Stimulated activated naive CD8-positive, alpha-beta T cell treated with anti-CD3 and anti-CD28 coated beads, Interleukin-15, amount 100 ng/mL, for 72 hours (primary cell): ENCODE results near the gene FGF12.

Experiments
- ATAC-seq: fragments of 150-1000 bp; cut with Tn5 transposase; 2 replicates; pipeline ENCODE4 v1.10.0; 2021; ENCODE audit warnings: mild to moderate bottlenecking, moderate library complexity
- DNase-seq, 2 donors: peaks; one replicate each; pipeline ENCODE4 v3.0.0; 2021 to 2022
- H3K27ac Mint-ChIP-seq, 2 donors: one replicate each; pipeline ENCODE4 v1.8.0; 2022; ENCODE audit warnings: mild to moderate bottlenecking in 2 of 2, mixed read lengths in 2 of 2, moderate library complexity in 2 of 2
- H3K27me3 Mint-ChIP-seq: one replicate; pipeline ENCODE4 v1.8.0; 2022; ENCODE audit warnings: mixed read lengths
- H3K4me1 Mint-ChIP-seq: one replicate; pipeline ENCODE4 v1.8.0; 2022; ENCODE audit warnings: mild to moderate bottlenecking, mixed read lengths
- H3K4me3 Mint-ChIP-seq, 2 donors: one replicate each; pipeline ENCODE4 v1.8.0; 2022; ENCODE audit warnings: mild to moderate bottlenecking in 2 of 2, mixed read lengths in 2 of 2, moderate library complexity in 1 of 2
- H3K9me3 Mint-ChIP-seq, 2 donors: one replicate each; pipeline ENCODE4 v1.8.0; 2022; ENCODE audit warnings: mixed read lengths in 2 of 2

FGF12 gene

DNA sequence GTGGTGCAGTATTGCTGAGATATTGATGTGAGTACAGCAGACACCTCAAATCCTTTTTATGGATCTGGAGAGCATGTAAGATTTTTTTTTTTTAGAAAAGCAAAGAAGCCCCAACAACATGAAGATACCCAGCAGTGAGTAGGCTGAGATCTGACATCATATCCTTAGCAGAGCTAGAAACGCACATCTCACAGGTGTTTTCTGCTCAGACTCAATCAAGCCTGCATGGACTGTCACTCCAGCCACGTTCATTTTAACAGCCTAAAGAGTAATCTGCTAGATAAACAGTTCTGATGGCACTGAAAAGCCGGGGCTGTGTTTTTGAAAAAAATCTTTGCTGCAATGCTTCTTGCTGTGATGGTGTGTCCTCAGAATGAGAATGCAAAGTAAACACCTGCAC is 544.2 kb downstream of the FGF12 start:
- H3K4me1 Mint-ChIP-seq: no peaks in the 10 kb centered on the region
- no peaks in the 10 kb centered on the region for H3K27me3 Mint-ChIP-seq
- no peak overlapping the region for H3K27ac Mint-ChIP-seq
- H3K4me3 Mint-ChIP-seq: no peak overlapping the region
- no peaks in the 10 kb centered on the region for H3K9me3 Mint-ChIP-seq
- no peak for ATAC-seq
- DNase-seq: no peak

- no peaks in the 10 kb centered on the region for H3K9me3 Mint-ChIP-seq
- H3K27me3 Mint-ChIP-seq: no peaks in the 10 kb centered on the region
- DNase-seq: no peak
- no peak overlapping the region for H3K4me3 Mint-ChIP-seq
- no peaks in the 10 kb centered on the region for H3K4me1 Mint-ChIP-seq
- no peak for ATAC-seq
- H3K27ac Mint-ChIP-seq: no peak overlapping the region
Measured at GRCh38 chr3:192181151-192181550, 546.2 kb downstream of the FGF12 start.

- ATAC-seq: no peak
- H3K9me3 Mint-ChIP-seq: peaks cover 0 to 3% of the 10 kb centered on the region in 2 donors
- no peak overlapping the region for H3K4me3 Mint-ChIP-seq
- no peaks in the 10 kb centered on the region for H3K27me3 Mint-ChIP-seq
- H3K4me1 Mint-ChIP-seq: no peaks in the 10 kb centered on the region
- no peak overlapping the region for H3K27ac Mint-ChIP-seq
- no peak for DNase-seq
Measured at GRCh38 chr3:192177383-192177782, 550.0 kb downstream of the FGF12 start.

DNA sequence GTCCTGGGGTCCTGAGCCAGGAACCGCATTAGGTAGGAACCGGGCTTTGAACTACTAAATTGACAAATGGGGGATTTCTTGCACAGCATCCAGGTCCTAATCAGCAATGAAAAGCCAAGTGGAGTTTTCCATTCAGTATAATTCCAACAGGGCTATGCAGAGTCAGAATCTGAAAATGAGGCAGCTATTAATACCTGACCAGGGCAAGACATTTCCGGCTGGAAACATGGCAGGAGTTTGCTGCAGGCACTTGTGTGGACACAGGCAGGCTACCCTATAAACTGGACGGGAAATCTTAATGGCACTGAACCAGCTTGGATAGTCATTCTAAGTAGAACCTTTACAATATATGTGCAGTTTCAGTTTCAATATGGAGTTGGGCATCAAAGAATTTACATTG is 553.1 kb downstream of the FGF12 start:
- no peak for ATAC-seq

DNA sequence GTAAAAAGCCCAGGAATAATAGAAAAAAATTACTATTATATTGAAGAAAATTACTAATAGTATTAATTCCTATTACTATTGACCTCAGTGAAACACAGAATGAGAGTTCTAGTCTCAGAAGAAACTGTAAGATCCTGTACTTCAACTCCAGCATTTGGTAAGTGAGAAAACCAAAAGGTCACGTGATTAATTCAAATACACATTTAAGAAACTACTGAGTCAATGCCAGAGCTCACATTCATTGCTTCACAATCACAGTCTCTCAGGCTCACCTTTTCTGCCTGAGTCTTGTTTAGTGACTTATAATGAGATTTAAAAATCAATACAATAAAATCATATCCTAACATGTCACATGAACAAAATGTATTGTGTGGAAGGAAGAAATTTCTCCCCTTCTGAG is 556.1 kb downstream of the FGF12 start:
- Mint-ChIP-seq H3K9me3 (peaks cover 0 to 3% of the 10 kb centered on the region in 2 donors), H3K27me3 (no peaks in the 10 kb centered on the region)
- no peak for ATAC-seq

More for the DNA sequence above, 553.1 kb downstream of the FGF12 start:
- no peak overlapping the region for H3K4me3 Mint-ChIP-seq
- no peaks in the 10 kb centered on the region for H3K4me1 Mint-ChIP-seq
- H3K27ac Mint-ChIP-seq: no peak overlapping the region
- DNase-seq: no peak
- H3K9me3 Mint-ChIP-seq: peaks cover 0 to 3% of the 10 kb centered on the region in 2 donors
- H3K27me3 Mint-ChIP-seq: no peaks in the 10 kb centered on the region

DNA sequence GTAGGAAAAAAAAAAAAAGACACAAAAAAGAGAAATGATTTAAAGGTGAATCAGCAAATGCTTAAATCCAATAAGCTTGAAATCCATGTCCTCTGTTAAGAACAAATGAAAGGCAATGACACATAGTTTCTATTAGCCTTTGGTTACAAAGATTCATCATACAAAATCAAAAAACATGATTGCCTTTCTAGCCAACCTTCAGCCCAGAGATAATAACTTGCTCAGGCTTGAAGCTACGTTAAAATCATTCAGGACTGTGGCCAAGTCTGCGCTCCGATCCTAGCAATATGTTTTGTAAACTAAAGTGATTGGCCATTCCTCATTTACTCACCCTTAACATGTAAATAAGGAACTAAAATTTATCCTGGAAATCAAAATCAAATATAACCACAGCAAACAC is 556.7 kb downstream of the FGF12 start:
- H3K4me3 Mint-ChIP-seq: no peak overlapping the region
- peaks cover 0 to under 1% of the 10 kb centered on the region in 2 donors for H3K9me3 Mint-ChIP-seq
- no peaks in the 10 kb centered on the region for H3K27me3 Mint-ChIP-seq
- ATAC-seq: no peak
- no peaks in the 10 kb centered on the region for H3K4me1 Mint-ChIP-seq
- no peak overlapping the region for H3K27ac Mint-ChIP-seq
- no peak for DNase-seq

More for the DNA sequence above, 556.1 kb downstream of the FGF12 start:
- H3K4me3 Mint-ChIP-seq: no peak overlapping the region
- no peak for DNase-seq
- H3K4me1 Mint-ChIP-seq: no peaks in the 10 kb centered on the region
- no peak overlapping the region for H3K27ac Mint-ChIP-seq

- Mint-ChIP-seq H3K27ac (no peak overlapping the region), H3K27me3 (no peaks in the 10 kb centered on the region), H3K9me3 (no peaks in the 10 kb centered on the region), H3K4me1 (no peaks in the 10 kb centered on the region), H3K4me3 (no peak overlapping the region)
- ATAC-seq (no peak), DNase-seq (no peak)
Measured at GRCh38 chr3:192170031-192170430, 557.3 kb downstream of the FGF12 start.

DNA sequence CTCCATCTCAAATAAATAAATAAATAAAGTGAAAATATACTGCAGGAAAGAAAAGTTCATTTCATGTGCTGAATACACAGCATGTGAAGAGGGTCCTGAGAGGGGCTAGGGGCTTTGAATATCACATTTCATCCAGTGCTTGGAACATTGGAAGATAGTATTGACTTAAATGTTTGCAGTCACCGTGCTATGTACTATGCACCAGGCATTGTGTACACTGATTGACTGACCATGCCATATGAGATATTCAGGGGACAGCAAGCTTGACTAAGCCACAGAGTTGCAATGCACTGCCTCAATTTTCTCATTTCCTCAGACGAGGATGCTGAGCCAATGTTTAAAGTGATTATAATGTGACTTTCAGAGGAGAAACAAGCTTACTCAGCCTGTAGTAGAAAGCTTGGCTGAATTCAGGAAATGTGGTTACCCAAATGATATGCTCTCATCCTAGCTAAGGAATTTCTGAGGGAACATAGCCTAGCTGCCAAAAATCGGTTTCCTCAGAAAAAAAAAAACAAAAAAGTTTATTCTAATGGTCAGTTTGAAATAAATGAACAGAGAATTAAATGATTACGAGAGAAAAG is 557.9 kb downstream of the FGF12 start:
- H3K27me3 Mint-ChIP-seq: no peaks in the 10 kb centered on the region
- DNase-seq: no peak

DNA sequence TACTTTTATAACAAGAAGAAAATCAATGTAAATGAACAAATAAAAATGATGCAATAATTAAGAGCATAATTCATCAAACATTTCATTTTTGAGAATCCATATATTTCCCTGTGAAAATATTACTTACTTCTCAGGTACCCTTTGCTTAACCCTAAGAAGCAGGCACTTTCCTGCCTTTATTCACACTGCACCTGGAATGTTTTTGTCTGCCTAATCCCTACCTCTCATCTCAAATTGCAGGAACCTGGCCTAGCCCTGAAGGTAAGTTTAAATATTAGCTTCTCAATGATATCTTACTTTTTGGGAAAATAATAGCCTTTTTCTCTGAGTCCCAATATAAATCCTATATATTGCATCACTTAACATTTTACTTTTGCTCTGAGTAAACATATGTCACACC is 559.1 kb downstream of the FGF12 start:
- Mint-ChIP-seq H3K27me3 (no peaks in the 10 kb centered on the region), H3K27ac (no peak overlapping the region), H3K4me1 (no peaks in the 10 kb centered on the region), H3K4me3 (no peak overlapping the region), H3K9me3 (no peaks in the 10 kb centered on the region)
- DNase-seq: no peak
- ATAC-seq: no peak

More for the DNA sequence above, 557.9 kb downstream of the FGF12 start:
- Mint-ChIP-seq H3K4me3 (no peak overlapping the region), H3K27ac (no peak overlapping the region), H3K9me3 (no peaks in the 10 kb centered on the region), H3K4me1 (no peaks in the 10 kb centered on the region)
- ATAC-seq: no peak

GRCh38 chr3:192165552-192165951 is 561.8 kb downstream of the FGF12 start:
- Mint-ChIP-seq H3K9me3 (no peaks in the 10 kb centered on the region), H3K27ac (no peak overlapping the region)

DNA sequence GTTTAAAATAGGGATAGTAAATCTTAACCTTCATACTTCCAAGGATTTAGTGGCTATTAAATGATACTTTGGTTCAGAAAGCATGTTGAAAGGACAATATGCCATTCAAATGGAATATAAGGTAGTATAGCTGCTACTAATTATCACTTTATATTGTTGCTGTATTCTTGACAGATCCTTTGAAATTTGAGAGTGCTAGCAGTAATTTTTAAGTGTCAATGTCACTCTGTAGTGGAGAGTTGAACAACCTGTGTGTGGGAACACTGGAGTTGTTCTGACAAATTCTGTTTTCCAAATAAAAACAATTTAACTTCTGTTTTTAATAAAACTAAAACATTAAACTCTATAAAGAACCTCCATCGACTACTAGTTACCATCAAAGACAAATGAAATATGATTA is 565.7 kb downstream of the FGF12 start:
- no peaks in the 10 kb centered on the region for H3K27me3 Mint-ChIP-seq
- H3K4me3 Mint-ChIP-seq: no peak overlapping the region
- no peak for ATAC-seq
- H3K27ac Mint-ChIP-seq: no peak overlapping the region
- no peak for DNase-seq
- peaks cover 3 to 11% of the 10 kb centered on the region in 2 donors for H3K9me3 Mint-ChIP-seq
- H3K4me1 Mint-ChIP-seq: no peaks in the 10 kb centered on the region

More at GRCh38 chr3:192165552-192165951, 561.8 kb downstream of the FGF12 start:
- no peak overlapping the region for H3K4me3 Mint-ChIP-seq
- no peak for DNase-seq
- no peaks in the 10 kb centered on the region for H3K27me3 Mint-ChIP-seq
- ATAC-seq: no peak
- no peaks in the 10 kb centered on the region for H3K4me1 Mint-ChIP-seq

DNA sequence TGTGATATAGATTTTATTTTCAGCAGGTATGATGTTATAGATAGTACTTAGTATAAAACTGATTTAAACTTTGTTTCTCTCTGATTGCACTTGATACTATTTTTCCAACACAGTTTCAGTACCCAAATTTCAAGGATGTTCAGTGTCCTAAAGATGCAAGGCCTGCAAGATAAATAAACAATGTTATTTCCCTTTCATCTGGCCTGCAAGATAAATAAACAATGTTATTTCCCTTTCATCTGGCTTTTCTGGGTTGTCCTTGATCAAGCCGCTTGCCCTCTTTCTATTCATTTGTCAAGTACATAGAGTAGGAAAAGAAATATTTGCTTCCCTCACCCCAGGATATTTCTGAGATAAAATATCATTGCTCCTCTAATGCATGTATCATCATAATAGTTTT is 571.0 kb downstream of the FGF12 start:
- no peak for ATAC-seq
- Mint-ChIP-seq H3K4me1 (no peaks in the 10 kb centered on the region), H3K4me3 (no peak overlapping the region), H3K27ac (no peak overlapping the region), H3K27me3 (no peaks in the 10 kb centered on the region), H3K9me3 (peaks cover 5 to 11% of the 10 kb centered on the region in 2 donors)
- DNase-seq: no peak

DNA sequence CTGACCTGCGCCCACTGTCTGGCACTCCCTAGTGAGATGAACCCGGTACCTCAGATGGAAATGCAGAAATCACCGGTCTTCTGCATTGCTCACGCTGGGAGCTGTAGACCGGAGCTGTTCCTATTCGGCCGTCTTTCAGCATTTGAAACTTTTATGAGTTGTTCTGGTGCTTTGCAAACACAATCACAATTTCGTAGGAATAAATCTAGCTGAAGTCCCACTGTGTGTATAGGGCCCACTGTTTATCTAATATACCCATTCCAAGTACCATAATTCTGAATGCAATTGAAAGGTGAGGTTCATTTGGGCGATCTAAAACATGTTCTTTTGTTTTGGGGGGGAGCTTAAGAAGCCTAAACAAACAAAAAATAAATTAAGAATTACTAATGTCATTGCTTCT is 572.1 kb downstream of the FGF12 start:
- ATAC-seq (no peak), DNase-seq (no peak)
- no peak overlapping the region for H3K4me3 Mint-ChIP-seq
- H3K27ac Mint-ChIP-seq: no peak overlapping the region
- H3K9me3 Mint-ChIP-seq: peaks cover 5 to 11% of the 10 kb centered on the region in 2 donors
- H3K4me1 Mint-ChIP-seq: no peaks in the 10 kb centered on the region
- no peaks in the 10 kb centered on the region for H3K27me3 Mint-ChIP-seq

DNA sequence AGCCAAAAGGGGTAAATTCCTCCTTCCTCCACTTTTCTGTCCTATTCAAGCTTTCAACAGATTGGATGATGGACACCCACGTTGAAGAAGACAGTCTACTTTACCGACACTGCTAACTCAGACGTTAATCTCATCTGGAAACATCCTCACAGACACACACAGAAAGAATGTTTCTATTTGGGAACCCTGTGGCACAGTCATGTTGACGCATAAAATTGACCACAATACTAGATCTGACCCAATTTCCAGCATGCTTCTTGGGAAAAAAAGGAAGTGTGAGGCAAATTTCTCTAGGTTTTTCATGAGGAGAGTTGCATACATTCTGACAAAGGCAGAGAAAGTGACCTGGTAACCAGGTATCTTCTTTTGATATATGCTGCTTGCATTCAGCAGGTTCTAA is 594.1 kb downstream of the FGF12 start:
- no peak for ATAC-seq
- H3K27me3 Mint-ChIP-seq: no peaks in the 10 kb centered on the region
- no peaks in the 10 kb centered on the region for H3K4me1 Mint-ChIP-seq

GRCh38 chr3:192130534-192131132 is 596.7 kb downstream of the FGF12 start:
- H3K9me3 Mint-ChIP-seq: peaks cover 0 to 12% of the 10 kb centered on the region in 2 donors
- ATAC-seq: no peak
- no peak overlapping the region for H3K4me3 Mint-ChIP-seq
- H3K27me3 Mint-ChIP-seq: no peaks in the 10 kb centered on the region
- no peaks in the 10 kb centered on the region for H3K4me1 Mint-ChIP-seq
- H3K27ac Mint-ChIP-seq: no peak overlapping the region
- no peak for DNase-seq

More for the DNA sequence above, 594.1 kb downstream of the FGF12 start:
- Mint-ChIP-seq H3K4me3 (no peak overlapping the region), H3K27ac (no peak overlapping the region), H3K9me3 (peaks cover 0 to 19% of the 10 kb centered on the region in 2 donors)
- no peak for DNase-seq

DNA sequence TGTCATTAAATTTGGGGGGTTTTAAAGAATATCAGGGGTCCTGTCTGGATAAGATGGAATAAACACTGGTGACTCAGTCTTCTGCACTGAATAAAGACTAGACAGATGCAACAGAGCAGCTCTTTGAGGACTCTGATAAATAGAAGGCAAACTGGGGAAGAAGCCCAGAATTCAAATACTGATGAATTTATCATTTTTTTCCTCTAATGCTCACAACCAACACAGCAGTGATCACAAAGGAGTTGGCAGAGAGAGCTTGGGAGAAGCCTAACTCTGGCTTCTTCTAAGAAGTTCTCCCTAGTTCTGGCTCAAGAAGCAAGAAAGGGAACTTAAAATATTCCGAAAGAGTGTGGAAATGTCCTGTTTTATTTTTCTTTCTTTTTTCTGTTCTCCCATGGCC is 597.8 kb downstream of the FGF12 start:
- DNase-seq (no peak), ATAC-seq (no peak)
- Mint-ChIP-seq H3K27ac (no peak overlapping the region), H3K27me3 (no peaks in the 10 kb centered on the region), H3K4me1 (no peaks in the 10 kb centered on the region), H3K4me3 (no peak overlapping the region), H3K9me3 (peaks cover 0 to 12% of the 10 kb centered on the region in 2 donors)

DNA sequence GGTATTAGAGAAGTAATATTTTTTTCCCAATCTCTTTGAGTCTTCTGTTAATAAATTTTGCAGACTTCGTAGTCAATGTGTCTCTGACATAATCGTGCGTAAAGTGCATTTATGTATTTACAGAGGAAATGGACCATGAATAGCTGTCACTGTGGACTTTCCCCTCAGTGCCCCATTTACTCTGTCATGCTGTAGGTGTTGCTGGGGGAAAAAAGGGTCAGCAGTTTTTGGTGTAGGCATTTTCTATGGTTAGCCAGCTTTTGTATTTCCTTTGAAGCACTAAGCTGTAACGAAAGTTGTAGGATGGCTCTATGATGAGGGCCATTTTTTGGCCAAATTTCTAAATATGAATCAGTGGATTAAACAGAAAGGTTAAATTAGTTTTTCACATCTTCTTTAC is 598.4 kb downstream of the FGF12 start:
- ATAC-seq: no peak
- Mint-ChIP-seq H3K4me3 (no peak overlapping the region), H3K9me3 (peaks cover 0 to 12% of the 10 kb centered on the region in 2 donors), H3K27me3 (no peaks in the 10 kb centered on the region), H3K4me1 (no peaks in the 10 kb centered on the region), H3K27ac (no peak overlapping the region)
- DNase-seq: no peak
